Adipose tissue (tissue), 3 donors: ENCODE data around the gene SS18L1. TPM values are rescaled to one million over a fixed set of nuclear protein-coding genes. Genes with fewer than 3 reads are reported as not detected.

Source experiments
- H3K27ac ChIP-seq: one replicate; pipeline ENCODE4 v1.5.1; 2013; ENCODE audit warnings: low read depth, low read length
- WGBS, 3 donors: extraction: QIAGEN DNeasy Blood & Tissue Kit; methylation state at CpG; one replicate each; pipeline ENCODE4 v1.1.7; 2013; 5-methylcytosine and 5-hydroxymethylcytosine counted together
- polyA plus RNA-seq, 3 donors: library from polyadenylated mRNA; stranded (reverse); fragments of 200-250 nt; gene quantifications; one replicate each; pipeline ENCODE4 v1.2.3, GENCODE V29; 2013
- donor health status: healthy with polysubstance abuse.
- donor health status: Bipolar disorder and iron deficiency.
- donor health status: healthy.

The SS18L1 gene
- polyA plus RNA-seq, 3 donors = 4.8 to 7.2 (median 4.9) TPM

- no peak overlapping the region for H3K27ac ChIP-seq
- WGBS, 3 donors = 87 to 93% (median 88%) methylated on average over 19 of the region's 19 CpGs
These were observed 35.0 kb downstream of the SS18L1 start for GRCh38 chr20:62178316-62179161.

GRCh38 chr20:62179162-62179504 is 35.6 kb downstream of the SS18L1 start:
- 96 to 97% (median 96%) methylated on average over 14 of the region's 14 CpGs for WGBS, 3 donors
- H3K27ac ChIP-seq = no peak overlapping the region

GRCh38 chr20:62181808-62182207 is 38.2 kb downstream of the SS18L1 start:
- 91 to 95% (median 92%) methylated on average over 2 of the region's 2 CpGs for WGBS, 3 donors
- no peak overlapping the region for H3K27ac ChIP-seq

GRCh38 chr20:62182469-62183425 is 39.2 kb downstream of the SS18L1 start, which contains the start of gene MTG2:
Gene MTG2, plus strand, starts transcription at chr20:62183028. Its CDS starts 10,393 bp downstream, at chr20:62193421.
- peak within 1 kb of the TSS; percentile 62 for H3K27ac ChIP-seq
- WGBS, 3 donors = 0 to 1% (median 1%) methylated on average over 75 to 96 of the region's 96 CpGs

GRCh38 chr20:62183426-62184142 is 40.0 kb downstream of the SS18L1 start:
- no peak overlapping the region for H3K27ac ChIP-seq
- 26 to 30% (median 26%) methylated on average over 25 of the region's 25 CpGs for WGBS, 3 donors

- WGBS, 3 donors = 44 to 82% (median 77%) methylated on average over 3 of the region's 3 CpGs
- H3K27ac ChIP-seq = no peak overlapping the region
These were observed 42.5 kb downstream of the SS18L1 start for GRCh38 chr20:62186096-62186426.

GRCh38 chr20:62186887-62187866 is 43.6 kb downstream of the SS18L1 start:
- 68 to 73% (median 69%) methylated on average over 13 of the region's 13 CpGs for WGBS, 3 donors
- no peak overlapping the region for H3K27ac ChIP-seq

- WGBS, 3 donors = 87 to 90% (median 88%) methylated on average over 25 of the region's 25 CpGs
- no peak overlapping the region for H3K27ac ChIP-seq
These were observed 47.3 kb downstream of the SS18L1 start for GRCh38 chr20:62190639-62191411.

GRCh38 chr20:62191781-62192559 is 48.4 kb downstream of the SS18L1 start:
- WGBS, 3 donors = 79 to 89% (median 88%) methylated on average over 14 of the region's 14 CpGs
- H3K27ac ChIP-seq = no peak overlapping the region

GRCh38 chr20:62192635-62193034 is 49.1 kb downstream of the SS18L1 start:
- 85 to 91% (median 88%) methylated on average over 10 of the region's 10 CpGs for WGBS, 3 donors
- H3K27ac ChIP-seq = no peak overlapping the region

GRCh38 chr20:62193079-62194025 is 49.8 kb downstream of the SS18L1 start:
- no peak overlapping the region for H3K27ac ChIP-seq
- WGBS, 3 donors = 87 to 91% (median 89%) methylated on average over 29 of the region's 29 CpGs

- 77 to 81% (median 79%) methylated on average over 8 of the region's 8 CpGs for WGBS, 3 donors
- H3K27ac ChIP-seq = no peak overlapping the region
These were observed 51.5 kb downstream of the SS18L1 start for GRCh38 chr20:62195075-62195405.

- WGBS, 3 donors = 95 to 97% (median 95%) methylated on average over 10 of the region's 10 CpGs
- H3K27ac ChIP-seq = no peak overlapping the region
These were observed 52.2 kb downstream of the SS18L1 start for GRCh38 chr20:62195736-62196135.

- 94 to 97% (median 94%) methylated on average over 10 of the region's 10 CpGs for WGBS, 3 donors
- H3K27ac ChIP-seq = no peak overlapping the region
These were observed 52.7 kb downstream of the SS18L1 start for GRCh38 chr20:62196286-62196685.

- WGBS, 3 donors = 86 to 98% (median 92%) methylated on average over 9 of the region's 9 CpGs
- H3K27ac ChIP-seq = no peak overlapping the region
These were observed 53.7 kb downstream of the SS18L1 start for GRCh38 chr20:62197311-62197710.
